ENCODE data around the gene ZMYM5. TPM values are rescaled to one million over a fixed set of nuclear protein-coding genes. Genes with fewer than 3 reads are reported as not detected.

Gene ZMYM5
- total and polyA plus RNA-seq, 9 of the 15 experiments (the other 6 are each of a cell fraction or from before 2014, with no cell fraction given): 5.4 to 11.9 (median 7.8) TPM

GRCh38 chr13:19863323-19864023, at the start of gene ZMYM5 (continued):
- TF ChIP-seq PREB (CRISPR knock-in tag; IDR thresholded peaks at IDR 0.05) (no peak), ZNF445 (CRISPR knock-in tag; IDR thresholded peaks at IDR 0.05; ENCODE audit: low read depth) (no peak), SRSF9 (IDR thresholded peaks at IDR 0.05; ENCODE audit: borderline replicate concordance, low read depth, low read length) (no peak), DDX20 (tag; IDR thresholded peaks at IDR 0.05; ENCODE audit: low read depth) (no peak), HNRNPL (IDR thresholded peaks at IDR 0.05; ENCODE audit: low read depth, low read length) (0 out of 2 replicates have a peak, but pooled peaks have one; percentile 39), GTF2A2 (tag; IDR thresholded peaks at IDR 0.05) (no peak), ZNF134 (CRISPR knock-in tag; conservative IDR thresholded peaks at IDR 0.05) (0 out of 2 replicates have a peak, but pooled peaks have one; percentile 15), E2F5 (CRISPR knock-in tag; IDR thresholded peaks at IDR 0.05) (no peak), ATF7 (IDR thresholded peaks at IDR 0.05) (peak; percentile 85), HMG20B (CRISPR knock-in tag; IDR thresholded peaks at IDR 0.05) (no peak), SIX5 (IDR thresholded peaks at IDR 0.05; ENCODE audit: borderline replicate concordance in 1 of 2, insufficient read depth in 1 of 2, low read depth in 1 of 2, low read length in 2 of 2) (no peak), ZNF263 (CRISPR knock-in tag; IDR thresholded peaks at IDR 0.05; ENCODE audit: borderline replicate concordance) (no peak), RFX1 (IDR thresholded peaks at IDR 0.05) (no peak), ZNF75A (CRISPR knock-in tag; IDR thresholded peaks at IDR 0.05) (no peak), NFIX (CRISPR knock-in tag; IDR thresholded peaks at IDR 0.05; ENCODE audit: low read depth) (no peak), SFPQ (IDR thresholded peaks at IDR 0.05; ENCODE audit: low read depth, low read length) (no peak), ZBTB43 (CRISPR knock-in tag; IDR thresholded peaks at IDR 0.05) (no peak), HMBOX1 (IDR thresholded peaks at IDR 0.05) (no peak)
- TF ChIP-seq, protein P1, sequence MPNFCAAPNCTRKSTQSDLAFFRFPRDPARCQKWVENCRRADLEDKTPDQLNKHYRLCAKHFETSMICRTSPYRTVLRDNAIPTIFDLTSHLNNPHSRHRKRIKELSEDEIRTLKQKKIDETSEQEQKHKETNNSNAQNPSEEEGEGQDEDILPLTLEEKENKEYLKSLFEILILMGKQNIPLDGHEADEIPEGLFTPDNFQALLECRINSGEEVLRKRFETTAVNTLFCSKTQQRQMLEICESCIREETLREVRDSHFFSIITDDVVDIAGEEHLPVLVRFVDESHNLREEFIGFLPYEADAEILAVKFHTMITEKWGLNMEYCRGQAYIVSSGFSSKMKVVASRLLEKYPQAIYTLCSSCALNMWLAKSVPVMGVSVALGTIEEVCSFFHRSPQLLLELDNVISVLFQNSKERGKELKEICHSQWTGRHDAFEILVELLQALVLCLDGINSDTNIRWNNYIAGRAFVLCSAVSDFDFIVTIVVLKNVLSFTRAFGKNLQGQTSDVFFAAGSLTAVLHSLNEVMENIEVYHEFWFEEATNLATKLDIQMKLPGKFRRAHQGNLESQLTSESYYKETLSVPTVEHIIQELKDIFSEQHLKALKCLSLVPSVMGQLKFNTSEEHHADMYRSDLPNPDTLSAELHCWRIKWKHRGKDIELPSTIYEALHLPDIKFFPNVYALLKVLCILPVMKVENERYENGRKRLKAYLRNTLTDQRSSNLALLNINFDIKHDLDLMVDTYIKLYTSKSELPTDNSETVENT (CRISPR knock-in tag; IDR thresholded peaks at IDR 0.05): no peak
